ENCODE results near the gene CDH13. TPM values are rescaled to one million over a fixed set of nuclear protein-coding genes. Genes with fewer than 3 reads are reported as not detected.

CDH13 gene
- total RNA-seq, 4 donors from 2014 or later: 5.8 to 36.7 (median 20.4) TPM

DNA sequence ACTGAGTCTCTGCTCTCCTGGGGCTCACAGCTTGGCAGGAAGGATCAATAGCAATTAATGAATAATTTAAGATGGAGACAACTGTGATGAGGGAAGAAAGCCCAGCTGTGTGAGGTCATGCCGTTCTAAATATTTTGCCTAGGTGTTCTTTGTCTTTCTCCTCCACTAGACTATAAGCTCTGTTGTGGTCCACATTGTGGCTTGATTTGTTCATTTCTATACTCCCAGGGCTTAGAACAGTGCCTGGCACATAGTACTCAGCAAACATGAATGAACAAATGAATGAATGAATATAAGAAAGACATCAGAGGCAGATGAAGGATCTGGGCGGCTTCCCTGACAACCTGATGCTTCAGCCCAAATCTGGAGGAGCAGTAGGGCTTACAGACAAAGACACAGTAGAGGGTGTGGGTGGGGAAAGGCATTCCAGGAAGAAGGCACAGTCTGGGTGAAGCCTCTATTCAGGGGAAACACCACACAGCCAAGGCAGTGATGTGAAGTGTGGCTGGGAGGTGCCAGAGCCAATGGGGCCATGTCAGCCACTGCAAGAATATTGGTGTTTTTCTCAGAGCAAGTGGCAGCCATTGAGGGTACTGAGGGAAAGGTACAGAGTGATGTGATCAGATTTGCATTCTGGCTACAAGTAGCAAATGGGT lies 8.3 kb downstream of the CDH13 start:
- H3K4me3 ChIP-seq: no peak overlapping the region
- no peaks in the 10 kb centered on the region for H3K9me3 ChIP-seq
- H3K27me3 ChIP-seq: no peaks in the 10 kb centered on the region
- in situ Hi-C loops (cut with MboI; ENCODE audit: low sequenced_read_pairs in 4 of 4): no loop called here
- intact Hi-C loops (cut with DNase I; ENCODE audit: low total_unique reads): loop anchor here (1.0 to 10.0 kb wide), 4 partner anchors 23 to 1260 kb away; partner anchors contain the start of gene MLYCD
- TF ChIP-seq, protein P1, sequence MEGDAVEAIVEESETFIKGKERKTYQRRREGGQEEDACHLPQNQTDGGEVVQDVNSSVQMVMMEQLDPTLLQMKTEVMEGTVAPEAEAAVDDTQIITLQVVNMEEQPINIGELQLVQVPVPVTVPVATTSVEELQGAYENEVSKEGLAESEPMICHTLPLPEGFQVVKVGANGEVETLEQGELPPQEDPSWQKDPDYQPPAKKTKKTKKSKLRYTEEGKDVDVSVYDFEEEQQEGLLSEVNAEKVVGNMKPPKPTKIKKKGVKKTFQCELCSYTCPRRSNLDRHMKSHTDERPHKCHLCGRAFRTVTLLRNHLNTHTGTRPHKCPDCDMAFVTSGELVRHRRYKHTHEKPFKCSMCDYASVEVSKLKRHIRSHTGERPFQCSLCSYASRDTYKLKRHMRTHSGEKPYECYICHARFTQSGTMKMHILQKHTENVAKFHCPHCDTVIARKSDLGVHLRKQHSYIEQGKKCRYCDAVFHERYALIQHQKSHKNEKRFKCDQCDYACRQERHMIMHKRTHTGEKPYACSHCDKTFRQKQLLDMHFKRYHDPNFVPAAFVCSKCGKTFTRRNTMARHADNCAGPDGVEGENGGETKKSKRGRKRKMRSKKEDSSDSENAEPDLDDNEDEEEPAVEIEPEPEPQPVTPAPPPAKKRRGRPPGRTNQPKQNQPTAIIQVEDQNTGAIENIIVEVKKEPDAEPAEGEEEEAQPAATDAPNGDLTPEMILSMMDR (IDR thresholded peaks at IDR 0.05 in 4 of 5, conservative IDR thresholded peaks at IDR 0.05 in 1 of 5): no peak
- no peak for TF ChIP-seq POLR2A (IDR thresholded peaks at IDR 0.05)
- DNase-seq (no peak), ATAC-seq (no peak)
- peaks cover 64 to 72% of the 10 kb centered on the region in 2 donors for H3K4me1 ChIP-seq
- no peaks in the 10 kb centered on the region for H3K36me3 ChIP-seq
- H3K27ac ChIP-seq: peak overlapping the region; percentile 86 to 93 (median 88)

DNA sequence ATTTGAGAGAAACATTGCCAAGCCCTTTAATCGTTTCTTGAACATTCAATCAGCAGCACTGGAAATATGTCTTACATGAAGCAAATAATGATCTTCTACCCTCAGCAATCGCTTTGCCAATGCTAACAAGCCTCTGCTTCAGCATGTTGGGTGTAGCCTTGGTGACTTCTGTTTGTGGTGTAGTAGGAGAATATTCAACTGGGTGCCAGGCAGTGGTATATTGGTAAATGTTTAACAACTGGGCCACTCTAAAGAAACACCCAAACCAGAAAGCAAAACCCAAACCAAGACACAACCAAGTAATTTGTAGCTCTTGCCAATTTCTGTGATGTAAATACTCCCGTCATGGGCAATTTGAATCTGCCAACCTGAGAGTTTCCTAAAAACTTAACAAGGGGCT lies 9.7 kb downstream of the CDH13 start:
- in situ Hi-C loops (cut with MboI; ENCODE audit: low sequenced_read_pairs in 4 of 4): no loop called here
- no peaks in the 10 kb centered on the region for H3K27me3 ChIP-seq

DNA sequence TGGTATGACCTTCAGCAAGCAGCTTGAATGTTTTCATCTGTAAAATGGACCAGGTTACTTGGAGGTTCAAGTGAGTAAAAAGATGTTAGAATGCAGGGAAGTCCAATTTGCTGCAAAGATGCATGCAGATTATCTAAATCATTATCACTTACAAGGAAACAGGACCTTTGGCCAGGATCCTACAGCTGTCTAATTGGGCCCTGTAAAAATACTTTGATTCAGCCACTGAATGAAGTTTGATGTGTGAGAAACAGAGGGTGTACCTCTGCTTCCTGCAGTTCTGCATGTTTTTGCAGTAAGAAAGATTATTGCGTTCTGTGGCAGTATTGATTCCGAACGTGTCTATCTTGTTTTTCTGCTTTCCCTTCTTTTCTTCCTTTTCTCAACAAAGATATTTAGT lies 10.2 kb downstream of the CDH13 start:
- peaks cover 58 to 60% of the 10 kb centered on the region in 2 donors for H3K4me1 ChIP-seq
- TF ChIP-seq, protein P1 (IDR thresholded peaks at IDR 0.05 in 4 of 5, conservative IDR thresholded peaks at IDR 0.05 in 1 of 5): no peak
- TF ChIP-seq POLR2A (IDR thresholded peaks at IDR 0.05): no peak
- no peak overlapping the region for H3K27ac ChIP-seq
- no peaks in the 10 kb centered on the region for H3K9me3 ChIP-seq
- in situ Hi-C loops (cut with MboI; ENCODE audit: low sequenced_read_pairs in 4 of 4) (no loop called here), intact Hi-C loops (cut with DNase I; ENCODE audit: low total_unique reads) (loop anchor here (10.0 kb wide), 1 partner anchor 1258 kb away; the partner anchor contains the start of gene MLYCD)
- ATAC-seq (no peak), DNase-seq (no peak)
- H3K27me3 ChIP-seq: no peaks in the 10 kb centered on the region
- H3K4me3 ChIP-seq: no peak overlapping the region
- H3K36me3 ChIP-seq: no peaks in the 10 kb centered on the region

More for the DNA sequence above, 9.7 kb downstream of the CDH13 start:
- peak overlapping the region in 3 of 4 donors; percentile 86 to 93 (median 86) for H3K27ac ChIP-seq
- H3K36me3 ChIP-seq: no peaks in the 10 kb centered on the region
- DNase-seq (no peak), ATAC-seq (no peak)
- no peak overlapping the region for H3K4me3 ChIP-seq
- peaks cover 58 to 62% of the 10 kb centered on the region in 2 donors for H3K4me1 ChIP-seq
- TF ChIP-seq POLR2A (IDR thresholded peaks at IDR 0.05): no peak
- TF ChIP-seq, protein P1 (IDR thresholded peaks at IDR 0.05 in 4 of 5, conservative IDR thresholded peaks at IDR 0.05 in 1 of 5): no peak
- H3K9me3 ChIP-seq: no peaks in the 10 kb centered on the region
- intact Hi-C loops (cut with DNase I; ENCODE audit: low total_unique reads): loop anchor here (10.0 kb wide), 1 partner anchor 1258 kb away; the partner anchor contains the start of gene MLYCD

DNA sequence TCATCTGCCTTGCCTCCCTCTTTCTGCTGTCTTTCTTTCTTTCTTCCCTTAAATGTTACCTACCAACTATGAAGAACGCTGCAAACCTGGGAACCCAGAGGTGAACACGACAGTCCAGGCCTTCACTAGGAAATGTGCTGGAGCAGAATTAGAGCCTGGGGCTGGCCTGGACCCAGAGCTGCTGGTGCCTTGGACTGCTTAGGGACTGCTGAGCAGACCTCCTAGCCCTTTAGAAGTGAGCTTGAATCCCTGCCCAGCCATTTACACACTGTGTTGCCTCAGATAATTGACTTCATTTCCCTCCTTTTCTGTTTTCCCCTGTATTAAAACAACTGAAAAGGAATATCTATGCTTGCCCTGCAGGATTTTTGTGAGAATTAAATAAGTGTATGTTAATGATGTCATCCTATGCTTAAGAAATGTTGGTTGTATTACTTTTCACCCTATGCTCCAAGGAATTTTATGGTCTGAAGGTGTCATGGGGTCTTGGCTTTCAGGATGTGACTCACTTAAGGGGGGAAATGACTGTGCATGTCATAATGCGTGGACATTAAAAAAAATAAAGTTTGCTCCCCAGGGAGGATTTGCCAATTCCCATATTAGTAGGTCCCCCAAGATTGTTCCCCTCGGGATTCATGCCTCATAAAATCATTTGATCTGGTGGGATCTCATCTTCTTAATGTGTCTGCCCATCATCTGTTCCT lies 11.5 kb downstream of the CDH13 start:
- Histone ChIP-seq H3K9me3 (no peaks in the 10 kb centered on the region), H3K4me3 (no peak overlapping the region), H3K27me3 (no peaks in the 10 kb centered on the region), H3K27ac (peak overlapping the region; percentile 9 to 63 (median 57)), H3K4me1 (peaks cover 54 to 57% of the 10 kb centered on the region in 2 donors), H3K36me3 (no peaks in the 10 kb centered on the region)
- ATAC-seq (no peak), DNase-seq (no peak)
- in situ Hi-C loops (cut with MboI; ENCODE audit: low sequenced_read_pairs in 4 of 4): no loop called here
- intact Hi-C loops (cut with DNase I; ENCODE audit: low total_unique reads): loop anchor here (10.0 kb wide), 1 partner anchor 1257 kb away; the partner anchor contains the start of gene MLYCD
- TF ChIP-seq, protein P1 (IDR thresholded peaks at IDR 0.05 in 4 of 5, conservative IDR thresholded peaks at IDR 0.05 in 1 of 5): no peak
- no peak for TF ChIP-seq POLR2A (IDR thresholded peaks at IDR 0.05)
